Activated naive CD8-positive, alpha-beta T cell treated with anti-CD3 and anti-CD28 coated beads for 36 hours (primary cell): ENCODE measurements around the gene GLTP. TPM values are rescaled to one million over a fixed set of nuclear protein-coding genes. Genes with fewer than 3 reads are reported as not detected.
"Not testable (repeated sequence)": the region's sequence is repeated elsewhere in the genome, so short reads cannot be mapped to it uniquely, and the experiment has no call there.

Experiments
- DNase-seq: peaks from one replicate; pipeline ENCODE4 v3.0.0; 2021
- H3K27ac Mint-ChIP-seq: one replicate; pipeline ENCODE4 v1.8.0; 2022; ENCODE audit warnings: mild to moderate bottlenecking, moderate library complexity, mixed read lengths
- H3K27me3 Mint-ChIP-seq: one replicate; pipeline ENCODE4 v1.8.0; 2022; ENCODE audit warnings: mild to moderate bottlenecking, mixed read lengths
- H3K36me3 Mint-ChIP-seq: one replicate; pipeline ENCODE4 v1.8.0; 2021; ENCODE audit warnings: mild to moderate bottlenecking, mixed read lengths
- H3K4me1 Mint-ChIP-seq: one replicate; pipeline ENCODE4 v1.8.0; 2021; ENCODE audit warnings: mixed read lengths
- H3K4me3 Mint-ChIP-seq: one replicate; pipeline ENCODE4 v1.8.0; 2022; ENCODE audit warnings: mild to moderate bottlenecking, moderate library complexity, mixed read lengths
- H3K9me3 Mint-ChIP-seq: one replicate; pipeline ENCODE4 v1.8.0; 2022; ENCODE audit warnings: mixed read lengths
- total RNA-seq, 2 experiments: library from RNA; stranded (reverse); gene quantifications; one replicate each; pipeline ENCODE4 v1.2.3, GENCODE V29; 2021

Gene GLTP
- total RNA-seq, 2 experiments from 2014 or later = 31.5 to 32.4 TPM

DNA sequence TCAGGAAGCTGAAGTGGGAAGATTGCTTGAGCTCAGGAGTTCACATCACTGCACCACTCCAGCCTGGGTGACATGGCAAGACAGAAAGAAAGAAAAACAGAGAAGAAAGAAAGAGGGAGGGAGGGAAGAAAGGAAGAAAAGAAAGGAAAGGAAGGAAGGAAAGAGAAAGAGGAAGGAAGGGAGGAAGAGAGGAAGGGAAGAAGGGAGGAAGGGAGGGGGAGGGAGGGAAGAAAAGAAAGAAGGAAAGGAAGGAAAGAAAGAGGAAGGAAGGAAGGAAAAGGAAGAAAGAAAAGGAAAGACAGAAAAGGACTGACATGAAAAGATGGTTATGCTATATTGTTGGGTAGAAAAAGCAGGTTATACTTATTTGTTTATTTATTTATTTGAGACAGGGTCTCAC lies 3.9 kb downstream of the GLTP start:
- no peak overlapping the region for H3K4me3 Mint-ChIP-seq
- no peak for DNase-seq
- H3K9me3 Mint-ChIP-seq = no peaks in the 10 kb centered on the region
- H3K36me3 Mint-ChIP-seq = no peaks in the 10 kb centered on the region
- H3K27me3 Mint-ChIP-seq = no peaks in the 10 kb centered on the region
- peaks cover 25% of the 10 kb centered on the region for H3K4me1 Mint-ChIP-seq
- no peak overlapping the region for H3K27ac Mint-ChIP-seq

DNA sequence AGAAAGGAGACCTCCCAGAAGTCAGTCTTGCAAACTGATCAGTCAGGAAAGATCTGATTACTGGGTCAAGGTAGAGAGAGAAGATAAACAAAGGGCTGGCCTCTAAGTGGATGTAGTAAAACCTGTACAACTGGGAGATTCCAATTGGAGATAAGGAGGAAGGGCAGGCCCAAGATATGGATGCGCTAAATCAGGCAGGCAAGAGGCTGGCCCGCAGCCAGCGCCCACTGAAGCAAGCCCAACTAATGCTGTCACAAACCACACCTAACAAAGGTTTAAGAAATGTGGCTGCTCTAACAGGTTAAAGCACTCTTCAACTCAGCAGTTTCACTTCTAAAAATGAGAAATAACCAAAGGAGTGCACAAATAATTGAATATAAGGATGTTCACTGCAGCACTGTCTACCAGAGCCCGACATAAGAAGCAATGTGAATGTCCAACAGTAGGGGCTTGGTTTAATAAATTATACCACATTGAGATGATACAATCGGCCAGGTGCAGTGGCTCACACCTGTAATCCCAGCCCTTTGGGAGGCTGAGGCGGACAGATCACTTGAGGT lies 4.7 kb downstream of the GLTP start:
- Mint-ChIP-seq H3K36me3 (no peaks in the 10 kb centered on the region), H3K27ac (no peak overlapping the region), H3K4me1 (peaks cover 22% of the 10 kb centered on the region), H3K9me3 (no peaks in the 10 kb centered on the region), H3K27me3 (no peaks in the 10 kb centered on the region), H3K4me3 (no peak overlapping the region)
- DNase-seq = no peak

DNA sequence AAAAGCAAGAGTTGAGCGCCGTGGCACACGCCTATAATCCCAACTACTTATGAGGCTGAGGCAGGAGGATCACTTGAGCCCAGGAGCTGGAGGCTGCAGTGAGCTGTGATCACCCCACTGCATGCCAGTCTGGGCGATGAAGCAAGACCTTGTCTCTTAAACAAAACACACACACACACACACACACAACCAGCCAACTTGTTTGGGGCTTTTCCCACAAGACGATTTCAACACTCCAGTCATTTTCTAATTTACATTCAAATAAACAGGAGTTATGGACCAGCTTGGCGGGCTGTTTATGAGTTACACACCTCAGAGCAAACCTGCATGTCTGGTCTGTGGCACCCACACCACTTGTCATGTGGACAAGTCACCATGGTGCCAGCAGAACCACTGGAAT lies 6.7 kb downstream of the GLTP start:
- Mint-ChIP-seq H3K27me3 (no peaks in the 10 kb centered on the region), H3K36me3 (no peaks in the 10 kb centered on the region), H3K4me3 (no peak overlapping the region), H3K27ac (no peak overlapping the region), H3K9me3 (no peaks in the 10 kb centered on the region), H3K4me1 (peaks cover 16% of the 10 kb centered on the region)
- DNase-seq = no peak

GRCh38 chr12:109871668-109872314 lies 8.6 kb downstream of the GLTP start:
- Mint-ChIP-seq H3K27ac (no peak overlapping the region), H3K9me3 (no peaks in the 10 kb centered on the region), H3K4me1 (peaks cover 7% of the 10 kb centered on the region), H3K27me3 (no peaks in the 10 kb centered on the region), H3K36me3 (no peaks in the 10 kb centered on the region), H3K4me3 (no peak overlapping the region)
- DNase-seq = no peak

DNA sequence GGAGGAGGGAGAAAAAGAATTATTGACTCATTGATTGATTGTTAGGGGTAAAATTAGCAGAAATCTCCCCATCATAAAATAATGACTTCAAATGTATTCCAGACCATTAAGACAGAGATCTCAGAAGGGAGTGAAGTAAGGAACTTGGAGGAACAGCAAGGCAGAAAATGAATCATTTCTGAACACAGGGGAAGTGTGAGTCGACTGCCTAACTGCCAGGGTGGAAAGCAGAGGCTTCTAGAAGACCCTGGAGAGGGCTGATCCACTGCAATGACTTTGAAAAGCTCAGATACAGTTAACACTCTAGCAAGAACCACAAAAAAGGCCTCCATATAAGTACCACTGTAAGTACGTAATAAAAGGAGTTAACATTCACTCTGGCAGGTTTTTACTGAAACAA lies 9.7 kb downstream of the GLTP start:
- H3K9me3 Mint-ChIP-seq = no peaks in the 10 kb centered on the region
- no peaks in the 10 kb centered on the region for H3K36me3 Mint-ChIP-seq
- DNase-seq = no peak
- H3K4me1 Mint-ChIP-seq = peaks cover 7% of the 10 kb centered on the region
- no peaks in the 10 kb centered on the region for H3K27me3 Mint-ChIP-seq
- H3K4me3 Mint-ChIP-seq = no peak overlapping the region
- no peak overlapping the region for H3K27ac Mint-ChIP-seq

GRCh38 chr12:109868182-109869051 lies 11.9 kb downstream of the GLTP start:
- H3K27me3 Mint-ChIP-seq = no peaks in the 10 kb centered on the region
- DNase-seq = no peak
- H3K9me3 Mint-ChIP-seq = no peaks in the 10 kb centered on the region
- no peaks in the 10 kb centered on the region for H3K36me3 Mint-ChIP-seq
- no peak overlapping the region for H3K4me3 Mint-ChIP-seq
- H3K4me1 Mint-ChIP-seq = peaks cover 10% of the 10 kb centered on the region
- no peak overlapping the region for H3K27ac Mint-ChIP-seq

- Mint-ChIP-seq H3K36me3 (no peaks in the 10 kb centered on the region), H3K9me3 (no peaks in the 10 kb centered on the region), H3K27ac (no peak overlapping the region), H3K4me3 (no peak overlapping the region), H3K4me1 (peaks cover 5% of the 10 kb centered on the region), H3K27me3 (no peaks in the 10 kb centered on the region)
- no peak for DNase-seq
Measured at GRCh38 chr12:109864916-109865315, 15.4 kb downstream of the GLTP start.

DNA sequence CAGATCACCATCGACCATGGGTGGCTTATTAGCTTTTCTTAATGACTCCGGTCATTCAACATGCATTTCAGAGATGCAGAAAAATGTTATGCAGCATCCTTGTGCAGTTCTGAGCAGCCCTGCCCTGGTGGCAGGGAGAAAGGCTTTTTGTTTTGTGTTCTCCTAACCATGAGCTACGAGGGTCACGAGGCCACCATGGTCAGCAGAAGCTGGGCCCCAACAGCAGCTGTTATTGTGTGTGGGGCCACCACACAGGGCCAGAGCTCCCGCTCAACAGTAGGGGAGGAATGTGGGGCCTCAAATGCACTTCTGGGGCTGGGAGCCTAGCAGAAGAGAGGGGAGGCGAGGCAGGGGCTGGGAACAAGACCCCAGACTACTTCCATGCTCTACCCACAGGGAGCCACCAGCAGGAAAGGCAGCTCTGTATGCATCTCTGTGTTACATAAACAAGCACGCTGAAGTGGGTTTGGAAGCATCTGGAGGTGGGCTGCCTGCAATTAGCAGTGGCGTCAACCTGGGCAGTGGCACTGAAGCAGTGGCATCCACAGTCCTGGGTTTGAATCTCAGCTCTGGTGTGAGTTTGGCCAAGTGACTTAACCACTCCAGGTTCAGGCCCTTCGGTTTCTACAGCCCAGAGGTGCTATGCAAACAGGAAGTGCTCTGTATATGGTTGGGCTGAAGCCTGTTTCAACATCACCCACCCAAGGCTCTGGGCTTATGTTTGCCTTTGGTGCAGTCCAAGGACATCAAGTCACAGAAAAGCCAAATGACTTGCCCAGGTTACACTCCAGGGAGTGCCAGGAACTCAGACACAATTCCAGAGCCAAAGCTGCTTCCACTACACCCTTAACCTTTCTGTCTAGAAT lies 16.3 kb downstream of the GLTP start:
- Mint-ChIP-seq H3K9me3 (no peaks in the 10 kb centered on the region), H3K27ac (no peak overlapping the region), H3K4me1 (peaks cover 5% of the 10 kb centered on the region), H3K36me3 (no peaks in the 10 kb centered on the region), H3K27me3 (no peaks in the 10 kb centered on the region), H3K4me3 (no peak overlapping the region)
- no peak for DNase-seq

DNA sequence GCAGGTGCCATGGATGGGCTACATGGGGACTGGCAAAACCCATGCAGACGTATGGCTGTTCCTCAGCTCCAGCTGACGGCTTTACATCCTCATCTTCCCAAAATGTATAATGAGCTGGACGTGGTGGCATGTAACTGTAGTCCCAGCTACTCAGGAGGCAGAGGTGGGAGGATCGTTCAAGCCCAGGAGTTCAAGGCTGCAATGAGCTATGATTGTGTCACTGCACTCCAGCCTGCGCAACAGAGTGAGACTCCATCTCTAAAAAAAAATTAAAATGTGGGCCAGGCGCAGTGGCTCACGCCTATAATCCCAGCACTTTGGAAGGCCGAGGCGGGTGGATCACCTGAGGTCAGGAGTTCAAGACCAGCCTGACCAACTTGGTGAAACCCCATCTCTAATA lies 17.9 kb downstream of the GLTP start:
- not testable (repeated sequence) for H3K27ac Mint-ChIP-seq

GRCh38 chr12:109861689-109862314 lies 18.5 kb downstream of the GLTP start:
- Mint-ChIP-seq H3K4me1 (peaks cover 5% of the 10 kb centered on the region), H3K9me3 (no peaks in the 10 kb centered on the region), H3K36me3 (no peaks in the 10 kb centered on the region), H3K4me3 (no peak overlapping the region), H3K27ac (no peak overlapping the region), H3K27me3 (no peaks in the 10 kb centered on the region)
- DNase-seq = no peak

More for the DNA sequence above, 17.9 kb downstream of the GLTP start:
- H3K9me3 Mint-ChIP-seq, DNase-seq, H3K4me1 Mint-ChIP-seq, H3K4me3 Mint-ChIP-seq, H3K27me3 Mint-ChIP-seq, H3K36me3 Mint-ChIP-seq: not testable (repeated sequence)

DNA sequence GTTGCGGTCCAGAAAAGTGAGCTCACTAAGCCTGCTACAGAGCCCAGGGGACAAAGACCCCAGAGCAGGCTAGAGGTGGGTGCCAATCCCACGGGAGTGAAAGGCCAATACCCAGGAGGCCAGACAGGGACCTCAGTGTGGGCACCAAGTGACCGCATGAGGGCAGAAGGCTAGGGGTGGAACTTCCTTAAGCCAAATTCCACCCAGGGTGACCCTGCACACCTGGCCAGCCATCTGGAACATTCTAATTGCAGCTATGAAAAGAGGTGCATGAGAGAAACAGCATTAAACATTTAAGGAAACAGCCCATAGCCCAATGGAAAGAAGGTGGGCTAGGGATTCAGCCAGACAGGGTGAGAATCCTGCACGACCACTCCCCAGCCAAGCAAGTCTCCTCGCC lies 19.4 kb downstream of the GLTP start:
- no peak overlapping the region for H3K27ac Mint-ChIP-seq
- H3K9me3 Mint-ChIP-seq = no peaks in the 10 kb centered on the region
- peaks cover 5% of the 10 kb centered on the region for H3K4me1 Mint-ChIP-seq
- H3K27me3 Mint-ChIP-seq = no peaks in the 10 kb centered on the region
- no peak overlapping the region for H3K4me3 Mint-ChIP-seq
- DNase-seq = no peak
- H3K36me3 Mint-ChIP-seq = no peaks in the 10 kb centered on the region

- Mint-ChIP-seq H3K4me1 (no peaks in the 10 kb centered on the region), H3K4me3 (no peak overlapping the region), H3K27ac (no peak overlapping the region), H3K27me3 (no peaks in the 10 kb centered on the region), H3K36me3 (no peaks in the 10 kb centered on the region), H3K9me3 (no peaks in the 10 kb centered on the region)
- DNase-seq = no peak
Measured at GRCh38 chr12:109858764-109859163, 21.6 kb downstream of the GLTP start.

DNA sequence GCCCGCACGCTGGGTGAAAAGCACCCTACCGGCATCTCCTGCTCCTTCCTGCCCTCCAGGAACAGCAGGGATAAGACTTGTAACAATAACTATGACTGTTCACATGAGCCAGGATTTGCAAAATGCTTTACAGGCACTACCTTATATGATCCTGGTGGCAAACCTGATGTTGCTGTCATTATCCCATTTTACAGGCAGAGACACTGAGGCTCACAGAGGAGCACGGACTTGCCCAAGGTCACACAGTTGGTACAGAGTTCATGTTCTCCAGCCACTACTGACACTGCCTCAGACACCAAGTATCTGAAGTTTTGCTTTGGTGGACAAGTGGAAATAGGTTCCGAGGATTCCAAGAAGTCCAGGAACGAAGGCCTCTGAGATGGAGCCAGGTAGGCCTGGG lies 22.6 kb downstream of the GLTP start:
- no peak overlapping the region for H3K4me3 Mint-ChIP-seq
- no peak for DNase-seq
- H3K4me1 Mint-ChIP-seq = peaks cover 2% of the 10 kb centered on the region
- no peaks in the 10 kb centered on the region for H3K36me3 Mint-ChIP-seq
- H3K9me3 Mint-ChIP-seq = no peaks in the 10 kb centered on the region
- no peak overlapping the region for H3K27ac Mint-ChIP-seq
- no peaks in the 10 kb centered on the region for H3K27me3 Mint-ChIP-seq

GRCh38 chr12:109855377-109855776 lies 25.0 kb downstream of the GLTP start:
- DNase-seq = no peak
- Mint-ChIP-seq H3K4me1 (peaks cover 2% of the 10 kb centered on the region), H3K9me3 (no peaks in the 10 kb centered on the region), H3K27me3 (no peaks in the 10 kb centered on the region), H3K27ac (no peak overlapping the region), H3K4me3 (no peak overlapping the region), H3K36me3 (no peaks in the 10 kb centered on the region)

DNA sequence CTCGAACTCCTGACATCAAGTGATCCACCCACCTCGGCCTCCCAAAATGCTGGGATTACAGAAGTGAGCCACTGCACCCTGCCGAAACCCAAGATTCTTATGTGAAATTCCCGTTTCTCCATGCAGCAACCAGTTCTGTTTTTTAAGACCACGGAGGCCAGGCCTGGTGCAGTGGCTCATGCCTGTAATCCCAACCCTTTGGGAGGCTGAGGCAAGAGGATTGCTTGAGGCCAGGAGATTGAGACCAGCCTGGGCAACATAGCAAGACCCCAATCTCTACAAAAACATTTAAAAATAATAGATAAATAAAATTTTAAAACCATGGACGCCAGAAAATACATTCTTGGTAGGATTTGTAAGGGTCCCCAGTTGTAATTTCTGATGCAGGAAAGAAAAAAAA lies 29.8 kb downstream of the GLTP start:
- not testable (repeated sequence) for H3K27ac Mint-ChIP-seq, H3K36me3 Mint-ChIP-seq, H3K4me1 Mint-ChIP-seq

More for the DNA sequence above, 29.8 kb downstream of the GLTP start:
- not testable (repeated sequence) for H3K4me3 Mint-ChIP-seq, H3K27me3 Mint-ChIP-seq, DNase-seq, H3K9me3 Mint-ChIP-seq
